HG03025 (cell line): ENCODE measurements around the gene CACNA2D2.

Experiments used
- ATAC-seq: cut with Tn5 transposase; IDR thresholded peaks from one replicate; pipeline ENCODE4 v1.9.1; 2021; ENCODE audit warnings: mild to moderate bottlenecking, moderate library complexity; ENCODE audit not compliant: unreplicated experiment, low FRiP score

The CACNA2D2 gene

DNA sequence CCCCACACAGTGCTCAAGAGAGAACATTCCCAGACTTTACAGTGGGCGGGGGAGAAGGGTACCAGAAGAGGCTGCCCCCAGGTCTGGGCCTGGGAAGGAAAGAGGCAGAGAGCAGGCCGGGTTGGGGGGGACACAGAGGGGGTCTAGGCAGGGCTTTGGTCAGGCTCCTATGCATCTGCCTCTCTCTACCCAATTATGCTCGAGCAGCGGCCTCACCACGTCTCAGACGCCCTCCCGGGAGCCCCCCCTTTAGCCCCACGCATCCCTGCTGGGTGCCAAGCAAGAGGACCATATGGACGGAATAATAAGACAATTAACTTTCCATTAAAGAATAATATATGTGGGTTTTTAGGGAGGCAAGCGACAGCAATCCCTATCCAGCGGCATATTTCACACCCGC lies 32.8 kb downstream of the CACNA2D2 start:
- no peak for ATAC-seq

- no peak for ATAC-seq
Observed at GRCh38 chr3:50467919-50468318, 35.5 kb downstream of the CACNA2D2 start.

DNA sequence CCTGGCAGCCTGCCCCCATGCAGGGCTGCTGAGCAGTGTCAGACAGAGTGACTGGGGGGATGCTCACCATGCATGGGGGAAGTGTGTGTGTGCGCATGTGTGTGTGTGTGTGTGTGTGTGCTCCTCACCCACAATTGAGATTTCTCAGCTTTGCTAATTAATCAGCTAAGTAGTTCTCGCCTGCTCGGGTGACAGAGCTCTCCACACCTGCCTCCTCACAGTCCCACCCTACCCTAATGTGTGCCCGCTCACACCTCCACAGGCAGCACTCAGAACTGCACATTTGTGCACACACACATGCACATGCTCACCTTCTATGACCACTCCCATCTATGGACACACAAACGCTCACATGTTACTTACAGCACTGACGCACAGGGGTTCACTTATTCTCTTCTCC lies 37.3 kb downstream of the CACNA2D2 start:
- ATAC-seq: no peak

- ATAC-seq: no peak
Observed at GRCh38 chr3:50464569-50464968, 38.9 kb downstream of the CACNA2D2 start.

- ATAC-seq: no peak
Observed at GRCh38 chr3:50459785-50460184, 43.6 kb downstream of the CACNA2D2 start.

DNA sequence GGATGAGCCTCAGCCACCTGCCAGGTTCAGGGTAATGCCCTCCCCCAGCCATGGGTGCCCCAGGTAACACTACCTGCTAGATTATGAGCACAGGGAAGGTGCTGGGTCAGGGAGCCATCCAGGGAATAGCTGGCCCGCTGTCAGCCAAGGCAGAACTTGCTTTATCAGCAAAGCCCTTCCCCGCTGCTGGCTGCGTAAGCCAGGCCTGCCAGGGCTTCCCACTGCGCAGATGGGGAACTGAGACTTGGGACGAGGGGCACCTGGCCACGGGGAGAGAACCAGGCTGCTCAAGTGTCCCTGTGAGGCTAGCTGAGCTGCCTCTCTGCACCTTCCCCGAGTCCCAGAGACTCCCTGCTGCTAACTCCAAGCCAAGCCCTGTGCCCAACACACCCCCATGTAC lies 45.4 kb downstream of the CACNA2D2 start:
- ATAC-seq: no peak

GRCh38 chr3:50455161-50456018 lies 48.0 kb downstream of the CACNA2D2 start:
- no peak for ATAC-seq

DNA sequence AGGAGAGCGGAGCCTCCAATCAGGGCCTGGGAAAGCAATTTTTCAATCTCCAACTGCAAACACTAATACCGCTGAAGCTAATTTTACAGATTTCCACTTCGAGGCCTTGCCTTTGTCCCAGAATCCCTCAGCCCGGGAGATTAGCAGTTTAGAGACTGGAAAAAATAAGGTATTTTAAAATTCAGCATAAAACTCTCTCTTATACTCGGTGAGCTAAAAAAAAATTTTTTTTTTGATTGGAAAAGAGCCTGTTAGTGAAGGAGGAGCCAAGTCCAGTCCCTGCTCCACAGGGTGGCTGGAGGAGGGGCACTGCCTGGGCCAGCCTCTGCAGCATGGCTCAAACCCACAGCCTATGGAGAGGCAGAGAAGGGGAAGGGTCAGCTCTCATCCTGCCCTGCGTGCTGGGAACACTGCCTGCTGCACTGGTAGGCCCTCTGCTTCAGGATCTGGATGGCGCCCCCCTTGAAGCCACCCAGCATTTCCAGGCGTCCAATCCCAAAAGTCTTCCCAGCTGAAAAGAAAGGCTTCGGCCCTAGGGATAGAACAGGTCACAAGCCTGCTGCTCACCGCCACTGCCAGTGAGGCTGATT lies 48.9 kb downstream of the CACNA2D2 start:
- ATAC-seq: no peak

DNA sequence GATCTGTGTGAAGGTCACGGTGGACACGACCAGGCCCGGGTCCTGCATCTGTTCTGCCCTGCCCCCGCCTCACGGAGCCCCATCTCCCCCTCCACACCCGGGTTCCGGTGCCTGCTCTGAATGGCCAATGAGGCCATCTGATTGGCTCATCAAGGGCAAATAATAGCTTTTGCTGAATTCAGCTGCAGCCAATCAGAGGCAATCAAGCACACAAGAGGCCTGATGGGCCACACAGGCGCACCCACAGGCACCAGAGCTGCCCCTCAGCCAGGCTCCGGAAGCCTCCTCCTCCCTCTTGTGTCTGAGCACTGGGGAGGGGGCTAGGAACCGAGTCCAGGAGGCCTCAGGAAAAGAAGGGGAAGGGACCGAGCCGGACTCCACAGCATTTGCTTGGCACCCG lies 49.5 kb downstream of the CACNA2D2 start:
- no peak for ATAC-seq

DNA sequence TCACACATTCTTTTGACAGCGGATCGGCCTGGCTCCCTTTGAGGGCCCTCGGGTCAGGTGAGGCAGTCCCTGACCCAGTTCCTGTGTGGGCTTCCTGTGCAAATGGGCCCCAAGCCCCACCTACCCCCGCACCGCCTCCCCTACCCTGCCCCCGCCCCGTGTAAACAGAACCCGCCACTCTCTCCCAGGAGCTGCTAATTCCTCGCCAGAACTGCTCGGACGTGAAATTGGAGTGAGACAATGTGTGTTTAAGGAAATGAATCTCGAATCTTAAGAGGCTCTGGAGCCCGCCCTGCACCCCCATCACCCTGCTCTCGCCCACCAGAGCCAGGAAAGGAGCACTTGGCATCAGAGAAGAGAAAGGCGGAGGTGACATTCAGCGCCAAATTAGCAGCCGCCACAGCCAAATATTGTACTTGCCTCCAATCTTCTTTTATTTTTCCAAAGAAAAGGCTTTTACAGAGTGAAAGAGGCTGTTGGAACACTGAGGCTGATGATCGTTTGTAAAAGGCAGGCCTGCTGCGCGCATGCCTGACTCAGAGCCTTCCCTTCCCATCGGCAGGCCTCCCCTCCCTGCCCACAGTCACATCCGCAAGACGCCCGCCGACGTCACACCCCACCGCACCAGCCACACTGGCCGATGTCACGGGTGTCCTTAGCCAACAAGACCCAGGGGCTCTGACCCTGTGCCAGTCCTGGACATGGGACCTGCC lies 53.1 kb downstream of the CACNA2D2 start:
- no peak for ATAC-seq

- ATAC-seq: no peak
Observed at GRCh38 chr3:50448752-50449539, 54.5 kb downstream of the CACNA2D2 start.

DNA sequence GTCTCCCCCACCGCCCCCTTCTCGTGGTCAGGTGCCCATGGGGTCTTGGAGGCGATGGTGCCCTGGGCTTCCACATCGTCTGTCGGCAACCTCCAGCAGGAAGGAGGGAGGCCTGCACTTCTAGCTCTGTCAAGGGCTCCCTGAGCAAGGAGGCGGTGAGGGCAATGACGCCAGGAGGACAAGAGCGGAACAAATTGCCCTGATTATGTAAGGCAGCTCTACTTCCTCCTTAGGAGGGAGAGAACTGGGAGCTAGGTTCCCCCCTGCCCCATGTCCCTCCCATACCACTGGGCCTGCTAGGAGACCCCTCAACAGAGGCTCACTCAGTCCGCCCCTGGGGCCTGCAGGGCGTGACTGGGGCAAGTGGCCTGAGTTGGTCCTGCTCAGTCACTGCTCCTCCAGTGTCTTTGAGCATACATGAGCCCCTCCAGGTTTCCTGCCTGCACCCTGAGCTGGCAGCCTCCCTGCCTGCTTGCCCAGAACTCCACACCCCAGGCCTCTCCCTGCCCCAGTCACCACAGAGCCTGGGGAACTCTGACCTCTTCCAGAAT lies 56.1 kb downstream of the CACNA2D2 start:
- ATAC-seq: no peak

GRCh38 chr3:50445919-50446318 lies 57.5 kb downstream of the CACNA2D2 start:
- ATAC-seq: no peak

DNA sequence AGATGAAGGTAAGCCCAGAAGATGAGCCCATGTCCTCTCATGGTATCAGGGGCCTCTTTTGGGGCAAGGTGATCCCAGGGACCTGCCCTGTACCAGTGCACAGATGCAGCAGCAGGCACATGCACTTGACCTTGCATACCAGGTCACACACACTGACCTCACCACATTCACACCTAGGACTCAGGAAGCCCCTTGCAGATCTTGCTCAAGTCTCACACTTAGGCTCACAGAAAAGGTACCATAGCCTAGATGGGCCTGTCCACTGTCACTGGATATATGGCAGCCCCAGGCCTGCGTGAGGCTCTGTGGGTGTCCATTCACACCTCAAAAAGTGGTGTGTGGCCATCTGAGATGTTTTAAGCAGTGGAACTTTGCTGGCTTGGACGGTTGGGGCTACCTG lies 58.7 kb downstream of the CACNA2D2 start:
- no peak for ATAC-seq

- no peak for ATAC-seq
Observed at GRCh38 chr3:50444213-50444612, 59.2 kb downstream of the CACNA2D2 start.

DNA sequence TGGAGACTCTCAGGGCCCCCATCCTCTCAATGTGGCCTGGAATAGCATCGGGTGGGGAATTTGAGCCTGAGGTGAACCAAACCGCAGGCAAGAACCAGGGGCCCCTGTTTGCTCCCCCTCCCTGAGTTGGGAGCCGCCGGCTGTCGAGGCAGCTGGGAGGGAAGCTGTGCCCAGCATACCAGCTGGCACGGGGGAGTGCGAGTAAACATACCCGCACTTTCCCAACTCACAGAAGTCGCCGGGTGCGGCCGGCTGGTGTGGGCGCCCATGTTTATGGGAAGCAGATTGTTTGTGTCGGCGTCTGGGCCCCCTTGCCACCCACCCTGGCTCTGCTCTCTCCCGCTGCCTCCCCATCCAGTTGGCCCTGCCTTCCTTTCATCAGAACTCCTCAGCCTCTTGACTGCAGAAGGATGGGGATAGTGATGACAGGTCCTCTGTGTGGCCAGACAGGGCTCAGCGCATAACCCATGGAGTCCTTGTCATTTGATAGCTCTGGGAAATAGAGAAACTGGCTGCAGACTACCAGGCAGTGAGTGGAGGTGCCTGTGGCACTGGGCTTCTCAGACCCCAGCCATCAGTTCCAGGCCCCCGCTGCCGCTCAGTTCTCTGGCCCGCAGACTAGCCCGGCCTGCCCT lies 60.4 kb downstream of the CACNA2D2 start:
- ATAC-seq: no peak

DNA sequence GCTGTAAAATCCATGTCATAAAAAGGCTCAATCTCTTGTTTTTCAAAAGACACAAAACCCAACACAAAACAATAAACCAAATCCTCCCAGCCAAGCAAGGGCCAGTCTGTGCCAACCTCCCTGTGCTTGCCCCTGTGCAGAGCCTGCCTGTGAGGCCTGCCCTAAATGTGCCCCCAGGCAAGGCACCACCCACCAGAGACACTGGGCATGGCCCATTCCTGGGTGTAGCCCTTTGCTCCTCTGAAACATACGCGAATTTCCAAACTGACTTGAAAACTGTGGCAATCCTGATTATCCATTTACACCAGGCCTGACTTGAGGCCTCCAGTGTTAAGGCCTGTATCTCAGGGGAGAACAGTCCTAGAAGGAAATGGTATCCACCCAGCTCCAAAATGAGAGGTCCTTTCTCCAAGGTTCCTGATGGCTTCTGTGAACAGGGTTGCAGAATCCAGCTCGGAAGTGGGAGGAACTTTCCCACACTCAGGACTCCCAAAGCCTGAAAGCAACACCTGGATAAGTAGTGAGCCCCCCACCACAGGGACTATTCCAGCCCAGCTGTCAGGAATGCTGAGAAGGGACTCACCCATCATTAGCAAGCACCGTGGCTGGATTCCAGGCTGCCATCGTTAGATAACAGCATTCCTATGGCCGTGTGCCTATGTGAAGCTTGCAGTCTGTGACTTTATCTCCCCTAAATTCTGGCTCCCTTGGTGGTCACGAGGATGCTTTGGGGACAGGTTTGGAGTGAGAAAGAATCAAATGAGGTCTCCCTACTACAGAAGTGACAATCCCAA lies 61.8 kb downstream of the CACNA2D2 start:
- ATAC-seq: no peak

DNA sequence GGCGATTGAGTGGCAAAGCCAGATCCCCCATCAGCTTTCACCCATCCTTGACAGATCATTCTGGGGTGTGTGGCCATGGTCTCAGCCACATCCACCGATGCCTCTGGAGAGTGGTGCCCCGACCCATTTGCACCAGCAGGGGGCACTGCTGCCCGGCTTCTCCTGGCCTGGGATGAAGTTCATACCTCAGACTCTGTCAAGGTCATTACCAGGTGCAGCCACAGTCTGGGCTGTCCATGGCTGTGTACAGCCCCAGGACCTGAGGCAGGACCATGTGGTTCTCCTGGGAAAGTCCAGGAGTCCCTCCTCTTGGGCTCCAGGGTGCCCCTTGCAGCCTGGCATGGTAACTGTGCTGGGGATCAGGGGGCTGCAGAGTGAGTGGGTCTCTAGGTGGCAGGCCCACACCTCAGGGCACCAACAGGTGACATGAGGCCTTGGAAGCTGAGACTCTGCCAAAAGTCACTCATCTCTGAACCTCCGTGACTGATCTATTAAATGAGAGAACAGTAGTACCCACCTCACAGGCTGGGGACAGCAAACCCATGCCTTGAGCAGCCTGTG lies 67.2 kb downstream of the CACNA2D2 start:
- no peak for ATAC-seq
